ENCODE results near the gene BRD3OS. TPM values are rescaled to one million over a fixed set of nuclear protein-coding genes. Genes with fewer than 3 reads are reported as not detected.
A peak's percentile ranks its signal among the peaks of the same experiment; 100 is the strongest.

The BRD3OS gene
- total and polyA plus RNA-seq, 2 of the 13 experiments (the other 11 are each of a cell fraction or from before 2014, with no cell fraction given), result 4.9 to 5.7 TPM

GRCh38 chr9:133990366-133991213, 34.7 kb upstream of the BRD3OS start (continued):
- peak; percentile 36 for TF ChIP-seq CTCF (CRISPR knock-in tag; IDR thresholded peaks at IDR 0.05)
- no peak for TF ChIP-seq FUBP1 (CRISPR knock-in tag; IDR thresholded peaks at IDR 0.05; ENCODE audit: borderline replicate concordance)
- TF ChIP-seq NONO (IDR thresholded peaks at IDR 0.05), result no peak
- TF ChIP-seq NONO (CRISPR knock-in tag; conservative IDR thresholded peaks at IDR 0.05), result no peak; the same call in 1 of the 2 replicates
- TF ChIP-seq ZNF770 (CRISPR knock-in tag; IDR thresholded peaks at IDR 0.05), result peak; percentile 64; the same call in 1 of the 2 replicates
- TF ChIP-seq MLXIP (CRISPR knock-in tag; IDR thresholded peaks at IDR 0.05; ENCODE audit: borderline replicate concordance), result no peak
- no peak for TF ChIP-seq ZFP82 (CRISPR knock-in tag; IDR thresholded peaks at IDR 0.05; ENCODE audit: borderline replicate concordance)
- TF ChIP-seq GATA4 (IDR thresholded peaks at IDR 0.05; ENCODE audit: borderline replicate concordance, low read depth), result no peak
- TF ChIP-seq PAF1 (CRISPR knock-in tag; IDR thresholded peaks at IDR 0.05), result no peak
- TF ChIP-seq PAX8 (CRISPR knock-in tag; IDR thresholded peaks at IDR 0.05; ENCODE audit: borderline replicate concordance), result no peak
- peak; percentile 5; the same call in 1 of the 2 replicates for TF ChIP-seq BRD4 (CRISPR knock-in tag; IDR thresholded peaks at IDR 0.05)
- peak; percentile 61; the same call in 1 of the 2 replicates for TF ChIP-seq MIER3 (CRISPR knock-in tag; IDR thresholded peaks at IDR 0.05; ENCODE audit: borderline replicate concordance)
- no peak for TF ChIP-seq ZNF383 (CRISPR knock-in tag; IDR thresholded peaks at IDR 0.05; ENCODE audit: borderline replicate concordance)
- TF ChIP-seq CEBPG (CRISPR knock-in tag; IDR thresholded peaks at IDR 0.05), result peak; percentile 8; the same call in 1 of the 2 replicates
- no peak for TF ChIP-seq STAT6 (CRISPR knock-in tag; IDR thresholded peaks at IDR 0.05; ENCODE audit: borderline replicate concordance)
